ENCODE measurements around the gene ATP8A2. TPM values are rescaled to one million over a fixed set of nuclear protein-coding genes. Genes with fewer than 3 reads are reported as not detected.

ATP8A2 gene
- total RNA-seq, 2 donors from 2014 or later: 0.41 to 1.6 TPM

DNA sequence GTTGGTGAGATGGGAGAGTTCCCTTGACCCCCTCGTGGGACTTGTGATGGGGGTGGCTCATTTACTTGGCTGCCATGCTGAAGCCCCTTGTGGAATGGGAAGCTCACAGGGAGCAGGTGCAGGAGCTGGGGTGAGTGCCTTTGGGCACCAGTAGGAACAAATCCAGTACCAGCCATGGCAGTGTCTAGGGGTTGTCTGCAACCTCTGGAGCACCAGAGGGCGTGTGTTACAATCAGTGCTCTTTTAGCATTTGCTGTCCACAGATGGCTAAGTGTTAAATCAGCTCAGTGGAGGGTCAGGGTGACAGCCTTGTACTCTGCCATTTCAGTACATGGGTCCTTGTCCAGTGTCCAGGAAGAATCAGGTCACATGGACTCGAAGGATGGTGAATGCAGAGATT lies 75.6 kb downstream of the ATP8A2 start:
- no peaks in the 10 kb centered on the region for H3K4me1 ChIP-seq (ENCODE audit: control insufficient read depth in 1 of 2, low read depth in 2 of 2)
- ATAC-seq (ENCODE audit: insufficient number of reproducible peaks, low FRiP score, low read depth) (no peak), DNase-seq (ENCODE audit: low spot score) (no peak)
- TF ChIP-seq, protein P1, sequence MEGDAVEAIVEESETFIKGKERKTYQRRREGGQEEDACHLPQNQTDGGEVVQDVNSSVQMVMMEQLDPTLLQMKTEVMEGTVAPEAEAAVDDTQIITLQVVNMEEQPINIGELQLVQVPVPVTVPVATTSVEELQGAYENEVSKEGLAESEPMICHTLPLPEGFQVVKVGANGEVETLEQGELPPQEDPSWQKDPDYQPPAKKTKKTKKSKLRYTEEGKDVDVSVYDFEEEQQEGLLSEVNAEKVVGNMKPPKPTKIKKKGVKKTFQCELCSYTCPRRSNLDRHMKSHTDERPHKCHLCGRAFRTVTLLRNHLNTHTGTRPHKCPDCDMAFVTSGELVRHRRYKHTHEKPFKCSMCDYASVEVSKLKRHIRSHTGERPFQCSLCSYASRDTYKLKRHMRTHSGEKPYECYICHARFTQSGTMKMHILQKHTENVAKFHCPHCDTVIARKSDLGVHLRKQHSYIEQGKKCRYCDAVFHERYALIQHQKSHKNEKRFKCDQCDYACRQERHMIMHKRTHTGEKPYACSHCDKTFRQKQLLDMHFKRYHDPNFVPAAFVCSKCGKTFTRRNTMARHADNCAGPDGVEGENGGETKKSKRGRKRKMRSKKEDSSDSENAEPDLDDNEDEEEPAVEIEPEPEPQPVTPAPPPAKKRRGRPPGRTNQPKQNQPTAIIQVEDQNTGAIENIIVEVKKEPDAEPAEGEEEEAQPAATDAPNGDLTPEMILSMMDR (IDR thresholded peaks at IDR 0.05): no peak
- H3K9me3 ChIP-seq: no peaks in the 10 kb centered on the region
- H3K27me3 ChIP-seq (replicated peaks; ENCODE audit: insufficient read depth): no peaks in the 10 kb centered on the region
- no peaks in the 10 kb centered on the region for H3K36me3 ChIP-seq
- no peak overlapping the region for H3K27ac ChIP-seq
- no peak overlapping the region for H3K4me3 ChIP-seq

DNA sequence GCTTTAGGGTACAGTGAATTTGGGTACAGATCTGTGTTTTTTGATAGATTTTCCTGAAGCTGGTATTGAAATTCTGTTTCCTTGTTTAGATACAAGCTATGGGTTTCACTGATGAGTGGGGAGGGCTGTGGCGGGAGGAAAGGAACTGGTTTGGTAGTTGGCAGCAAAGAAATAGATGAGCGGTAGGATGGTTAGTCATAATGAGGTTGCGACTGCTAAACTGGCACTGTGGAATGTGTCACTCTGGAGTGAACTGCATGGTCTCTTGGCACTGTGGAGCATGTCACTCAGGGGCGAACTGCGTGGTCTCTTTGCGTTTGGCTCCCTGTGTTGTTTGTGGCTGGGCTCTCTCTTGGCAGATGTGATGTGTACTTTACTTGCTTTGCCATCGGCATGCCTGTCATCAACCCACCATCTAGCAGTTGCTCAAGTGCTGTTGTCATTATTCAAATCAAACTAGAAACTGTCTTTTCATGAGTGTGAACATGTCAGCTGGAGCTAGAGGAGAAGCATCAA lies 82.1 kb downstream of the ATP8A2 start:
- Histone ChIP-seq H3K4me3 (no peak overlapping the region), H3K4me1 (ENCODE audit: control insufficient read depth in 1 of 2, low read depth in 2 of 2) (no peaks in the 10 kb centered on the region), H3K9me3 (no peaks in the 10 kb centered on the region), H3K27me3 (replicated peaks; ENCODE audit: insufficient read depth) (no peaks in the 10 kb centered on the region), H3K27ac (no peak overlapping the region), H3K36me3 (no peaks in the 10 kb centered on the region)
- TF ChIP-seq, protein P1 (IDR thresholded peaks at IDR 0.05): no peak
- DNase-seq (ENCODE audit: low spot score) (no peak), ATAC-seq (ENCODE audit: insufficient number of reproducible peaks, low FRiP score, low read depth) (no peak)

DNA sequence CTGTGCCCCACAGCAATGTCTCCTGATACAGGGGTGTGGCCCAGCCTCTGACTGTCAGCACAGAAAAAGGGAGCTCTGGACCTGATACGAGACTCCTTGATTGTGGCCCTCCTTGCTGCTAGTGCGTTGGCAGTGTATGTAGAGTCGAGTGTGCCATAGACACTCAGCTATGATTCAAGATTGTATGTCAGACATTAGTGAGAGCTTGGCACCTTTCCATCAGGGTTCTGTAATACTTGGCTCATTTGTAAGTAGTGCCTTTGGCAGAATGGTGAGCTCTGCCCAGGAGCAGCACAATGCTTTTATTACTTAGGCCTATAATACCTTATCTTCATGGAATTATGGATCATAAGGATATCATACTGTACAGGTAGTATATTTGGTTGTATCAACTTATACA lies 83.4 kb downstream of the ATP8A2 start:
- Histone ChIP-seq H3K27ac (no peak overlapping the region), H3K4me1 (ENCODE audit: control insufficient read depth in 1 of 2, low read depth in 2 of 2) (no peaks in the 10 kb centered on the region), H3K9me3 (no peaks in the 10 kb centered on the region), H3K4me3 (no peak overlapping the region), H3K36me3 (no peaks in the 10 kb centered on the region), H3K27me3 (replicated peaks; ENCODE audit: insufficient read depth) (no peaks in the 10 kb centered on the region)
- TF ChIP-seq, protein P1 (IDR thresholded peaks at IDR 0.05): no peak
- ATAC-seq (ENCODE audit: insufficient number of reproducible peaks, low FRiP score, low read depth) (no peak), DNase-seq (ENCODE audit: low spot score) (no peak)

DNA sequence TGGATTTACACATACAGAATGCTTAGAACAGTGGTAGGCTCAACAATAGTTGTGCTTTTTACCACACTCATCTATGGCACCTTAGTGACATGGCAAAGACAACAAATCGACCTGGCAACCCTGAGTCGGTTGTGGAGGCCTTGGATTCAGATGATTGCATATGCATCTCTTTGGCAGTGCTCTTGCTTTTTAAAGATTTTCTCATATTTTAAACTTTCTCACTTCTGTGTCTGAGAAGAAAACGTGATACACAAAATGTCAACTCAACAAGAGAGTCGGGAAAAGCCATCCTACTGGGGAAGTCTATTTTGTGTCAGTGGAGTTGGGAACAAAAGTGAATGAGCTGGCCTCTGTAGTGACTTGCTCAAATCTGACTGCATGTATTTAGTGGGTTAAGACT lies 85.8 kb downstream of the ATP8A2 start:
- H3K9me3 ChIP-seq: no peaks in the 10 kb centered on the region
- ATAC-seq (ENCODE audit: insufficient number of reproducible peaks, low FRiP score, low read depth) (no peak), DNase-seq (ENCODE audit: low spot score) (no peak)
- no peak overlapping the region for H3K4me3 ChIP-seq
- no peaks in the 10 kb centered on the region for H3K4me1 ChIP-seq (ENCODE audit: control insufficient read depth in 1 of 2, low read depth in 2 of 2)
- H3K27me3 ChIP-seq (replicated peaks; ENCODE audit: insufficient read depth): no peaks in the 10 kb centered on the region
- no peaks in the 10 kb centered on the region for H3K36me3 ChIP-seq
- H3K27ac ChIP-seq: no peak overlapping the region
- TF ChIP-seq, protein P1 (IDR thresholded peaks at IDR 0.05): no peak

DNA sequence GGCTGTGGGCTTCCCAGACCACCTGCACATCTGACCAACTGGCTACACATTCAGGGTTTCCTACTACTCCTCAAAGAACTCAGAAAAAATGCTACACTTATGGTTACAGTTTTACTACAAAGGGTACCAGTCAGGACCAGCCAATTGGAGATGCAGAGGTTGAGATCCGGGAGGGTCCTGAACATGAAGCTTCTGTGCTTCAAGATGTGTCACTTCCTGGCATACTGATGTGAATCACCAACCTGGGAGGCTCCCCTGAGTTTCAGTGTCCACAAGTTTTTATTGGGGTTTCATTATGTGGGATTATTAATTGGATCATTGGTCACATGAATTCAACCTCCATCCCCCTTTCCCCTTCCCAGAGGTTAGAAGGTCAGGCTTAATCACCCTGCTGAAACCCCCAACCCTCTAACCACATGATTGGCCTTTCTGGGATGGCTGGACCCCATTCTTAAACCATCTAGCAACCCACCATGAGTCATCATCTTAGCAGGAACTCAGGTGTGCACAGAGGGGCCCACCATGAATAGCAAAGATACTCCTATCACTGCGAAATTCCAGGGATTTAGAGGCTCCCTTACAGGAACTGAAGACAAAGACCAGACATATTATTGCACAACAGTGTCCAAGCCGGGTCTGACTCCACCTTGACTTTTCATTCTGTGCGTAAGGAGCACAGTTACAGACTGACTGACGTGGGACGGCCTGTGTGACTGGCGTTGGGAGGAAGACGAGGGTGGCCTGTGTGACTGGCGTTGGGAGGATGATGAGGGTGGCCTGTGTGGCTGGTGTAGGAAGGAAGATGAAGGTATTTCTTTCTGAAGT lies 90.7 kb downstream of the ATP8A2 start:
- TF ChIP-seq, protein P1 (IDR thresholded peaks at IDR 0.05): no peak
- H3K27ac ChIP-seq: no peak overlapping the region
- no peak overlapping the region for H3K4me3 ChIP-seq
- no peaks in the 10 kb centered on the region for H3K4me1 ChIP-seq (ENCODE audit: control insufficient read depth in 1 of 2, low read depth in 2 of 2)
- ATAC-seq (ENCODE audit: insufficient number of reproducible peaks, low FRiP score, low read depth) (no peak), DNase-seq (ENCODE audit: low spot score) (no peak)
- no peaks in the 10 kb centered on the region for H3K9me3 ChIP-seq
- no peaks in the 10 kb centered on the region for H3K36me3 ChIP-seq
- no peaks in the 10 kb centered on the region for H3K27me3 ChIP-seq (replicated peaks; ENCODE audit: insufficient read depth)
